Subcutaneous abdominal adipose tissue (tissue), 5 donors: ENCODE measurements around the gene P2RY8.
A peak's percentile ranks its signal among the peaks of the same experiment; 100 is the strongest.
"Not testable (repeated sequence)": the region's sequence is repeated elsewhere in the genome, so short reads cannot be mapped to it uniquely, and the experiment has no call there.

Experiments
- H3K27ac ChIP-seq: one replicate; pipeline ENCODE4 v1.7.0; 2013; ENCODE audit warnings: low read depth, mild to moderate bottlenecking, inconsistent platforms, low read length, moderate library complexity
- H3K27me3 ChIP-seq, 5 donors: one replicate each; pipeline ENCODE4 v1.7.0; 2013; ENCODE audit warnings: low read length in 5 of 5, inconsistent platforms in 1 of 5; ENCODE audit not compliant: control insufficient read depth in 5 of 5, insufficient read depth in 4 of 5
- H3K36me3 ChIP-seq, 5 donors: one replicate each; pipeline ENCODE4 v1.7.0; 2013; ENCODE audit warnings: low read length in 5 of 5; ENCODE audit not compliant: control insufficient read depth in 5 of 5, insufficient read depth in 5 of 5
- H3K4me1 ChIP-seq, 5 donors: one replicate each; pipeline ENCODE4 v1.7.0; 2013; ENCODE audit warnings: low read length in 5 of 5, mild to moderate bottlenecking in 3 of 5, moderate library complexity in 1 of 5; ENCODE audit not compliant: control insufficient read depth in 5 of 5, insufficient read depth in 5 of 5
- H3K4me3 ChIP-seq, 5 donors: one replicate each; pipeline ENCODE4 v1.7.0; 2013; ENCODE audit warnings: low read length in 5 of 5, low read depth in 1 of 5
- H3K9ac ChIP-seq, 5 donors: one replicate each; pipeline ENCODE4 v1.7.0; 2013; ENCODE audit warnings: low read length in 5 of 5, mild to moderate bottlenecking in 4 of 5, moderate library complexity in 3 of 5
- H3K9me3 ChIP-seq, 5 donors: one replicate each; pipeline ENCODE4 v1.7.0; 2013; ENCODE audit warnings: low read length in 5 of 5; ENCODE audit not compliant: control insufficient read depth in 5 of 5
- donor health status: healthy.
- donor health status: healthy.
- donor health status: healthy.
- donor health status: healthy.
- donor health status: healthy.

The P2RY8 gene

GRCh38 chrX:1502853-1503252 lies 34.1 kb downstream of the P2RY8 start:
- H3K27ac ChIP-seq = no peak overlapping the region
- H3K27me3 ChIP-seq = no peaks in the 10 kb centered on the region
- H3K4me3 ChIP-seq = no peak overlapping the region
- peaks cover 0 to 15% (median 0%) of the 10 kb centered on the region in 5 donors for H3K4me1 ChIP-seq
- peaks cover 0 to 2% (median 0%) of the 10 kb centered on the region in 5 donors for H3K9me3 ChIP-seq
- no peak overlapping the region for H3K9ac ChIP-seq
- H3K36me3 ChIP-seq = no peaks in the 10 kb centered on the region

DNA sequence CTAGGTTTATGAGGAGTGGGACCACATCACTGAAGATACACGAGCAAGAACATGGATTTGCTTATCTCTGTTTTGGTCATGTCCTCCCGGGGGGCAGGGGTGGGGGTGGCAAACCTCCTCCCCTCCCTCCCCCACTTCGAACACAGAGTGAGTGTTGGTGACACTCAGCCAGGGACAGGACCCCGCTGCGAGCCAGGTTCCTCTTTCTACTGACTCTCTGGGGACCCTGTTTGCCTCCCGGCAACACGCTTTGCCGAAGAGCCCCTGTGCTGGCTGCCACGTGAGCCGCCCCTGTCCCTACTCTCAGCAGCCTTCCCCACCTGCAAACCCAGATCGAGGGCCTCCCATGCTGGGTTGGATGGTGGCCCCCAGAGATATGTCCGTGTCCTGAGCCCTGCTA lies 34.7 kb downstream of the P2RY8 start:
- peaks cover 0 to 15% (median 0%) of the 10 kb centered on the region in 5 donors for H3K4me1 ChIP-seq

GRCh38 chrX:1500701-1501624 lies 36.0 kb downstream of the P2RY8 start:
- H3K4me1 ChIP-seq = peaks cover 0 to 15% (median 0%) of the 10 kb centered on the region in 5 donors
- no peaks in the 10 kb centered on the region for H3K9me3 ChIP-seq
- peak overlapping the region; percentile 57 for H3K27ac ChIP-seq
- peak overlapping the region in 4 of 5 donors; percentile 26 to 55 (median 42) for H3K4me3 ChIP-seq
- H3K27me3 ChIP-seq = no peaks in the 10 kb centered on the region
- peak overlapping the region in 1 of 5 donors; percentile 2 for H3K9ac ChIP-seq
- no peaks in the 10 kb centered on the region for H3K36me3 ChIP-seq

More for the DNA sequence above, 34.7 kb downstream of the P2RY8 start:
- no peaks in the 10 kb centered on the region for H3K27me3 ChIP-seq
- H3K9ac ChIP-seq = no peak overlapping the region
- H3K9me3 ChIP-seq = peaks cover 0 to 2% (median 0%) of the 10 kb centered on the region in 5 donors
- no peak overlapping the region for H3K27ac ChIP-seq
- H3K36me3 ChIP-seq = no peaks in the 10 kb centered on the region
- no peak overlapping the region for H3K4me3 ChIP-seq

GRCh38 chrX:1496076-1496475 lies 40.9 kb downstream of the P2RY8 start:
- Histone ChIP-seq H3K27ac (no peak overlapping the region), H3K9ac (no peak overlapping the region), H3K4me3 (no peak overlapping the region)

DNA sequence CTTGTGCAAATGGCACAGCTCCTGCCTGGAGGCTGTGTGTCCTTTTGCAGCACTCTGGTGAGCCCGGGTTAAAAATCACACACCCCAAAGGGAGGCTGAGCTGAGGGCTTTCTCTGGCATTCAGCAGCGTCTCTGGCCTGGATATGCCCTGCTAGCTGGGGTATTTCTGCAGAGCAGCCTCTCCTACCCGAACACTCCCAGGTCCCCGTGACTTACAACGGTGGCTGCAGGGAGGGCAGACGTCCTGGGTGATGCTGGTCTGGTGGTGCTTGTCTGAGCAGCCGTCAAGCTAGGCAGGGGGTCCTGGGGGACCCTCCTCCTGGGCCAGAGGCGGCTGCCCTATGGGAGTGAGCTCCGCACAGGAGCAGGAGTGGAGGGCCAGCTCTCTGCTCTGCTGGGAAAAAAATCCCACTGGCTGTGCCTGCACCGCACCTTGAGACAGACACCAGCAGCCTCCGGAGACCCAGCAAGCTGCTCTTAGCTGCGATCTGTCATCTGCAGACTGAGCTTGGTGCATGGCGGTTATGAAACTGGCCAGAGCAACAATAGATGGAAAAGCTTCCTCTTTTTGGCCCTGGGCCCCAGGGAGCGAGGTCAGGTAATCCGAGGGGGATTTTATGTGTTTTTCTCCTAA lies 43.0 kb downstream of the P2RY8 start:
- no peaks in the 10 kb centered on the region for H3K36me3 ChIP-seq
- no peak overlapping the region for H3K27ac ChIP-seq
- H3K9ac ChIP-seq = peak overlapping the region in 1 of 5 donors; percentile 8
- H3K4me3 ChIP-seq = peak overlapping the region in 2 of 5 donors; percentile 36 to 44
- H3K9me3 ChIP-seq = peaks cover 0 to 4% (median 0%) of the 10 kb centered on the region in 5 donors
- H3K27me3 ChIP-seq = no peaks in the 10 kb centered on the region
- peaks cover 0 to 13% (median 7%) of the 10 kb centered on the region in 5 donors for H3K4me1 ChIP-seq

More at GRCh38 chrX:1496076-1496475, 40.9 kb downstream of the P2RY8 start:
- Histone ChIP-seq H3K36me3 (no peaks in the 10 kb centered on the region), H3K27me3 (no peaks in the 10 kb centered on the region), H3K4me1 (peaks cover 0 to 18% (median 7%) of the 10 kb centered on the region in 5 donors), H3K9me3 (peaks cover 0 to 4% (median 0%) of the 10 kb centered on the region in 5 donors)

- peak overlapping the region in 1 of 5 donors; percentile 36 for H3K4me3 ChIP-seq
- no peak overlapping the region for H3K27ac ChIP-seq
- H3K36me3 ChIP-seq = no peaks in the 10 kb centered on the region
- peaks cover 0 to 13% (median 7%) of the 10 kb centered on the region in 5 donors for H3K4me1 ChIP-seq
- peaks cover 0 to 4% (median 0%) of the 10 kb centered on the region in 5 donors for H3K9me3 ChIP-seq
- no peak overlapping the region for H3K9ac ChIP-seq
- peaks cover 0 to under 1% (median 0%) of the 10 kb centered on the region in 5 donors for H3K27me3 ChIP-seq
Observed at GRCh38 chrX:1493412-1493811, 43.6 kb downstream of the P2RY8 start.

DNA sequence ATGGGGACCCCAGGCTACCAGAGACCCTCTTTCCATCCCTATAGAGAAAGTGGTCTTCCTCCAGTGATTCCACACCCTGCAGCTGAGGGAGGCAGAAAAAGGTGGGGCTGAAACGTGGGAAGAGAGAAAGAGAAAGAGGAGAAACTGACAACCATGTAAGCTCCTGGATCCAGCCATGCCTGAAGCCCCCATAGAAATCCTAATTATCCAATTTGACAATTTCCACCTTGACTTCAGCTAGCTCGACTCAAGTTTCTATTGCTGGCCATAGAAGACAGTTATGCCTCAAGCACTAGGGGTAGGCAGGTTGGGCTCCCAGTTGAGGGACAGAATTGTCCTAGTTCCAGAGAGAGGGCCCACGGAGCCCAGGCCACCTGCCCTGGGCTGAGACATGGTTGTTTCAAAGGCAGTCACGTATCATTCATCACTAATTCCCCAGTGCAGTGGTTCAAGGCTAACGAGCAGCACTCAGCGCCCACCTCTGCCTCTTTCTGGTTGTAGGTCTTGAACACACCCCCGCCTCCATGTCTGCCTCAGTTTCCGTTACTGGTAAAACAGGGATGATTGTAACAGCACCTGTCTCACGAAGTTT lies 44.5 kb downstream of the P2RY8 start:
- Histone ChIP-seq H3K9ac (no peak overlapping the region), H3K9me3 (peaks cover 0 to 4% (median 0%) of the 10 kb centered on the region in 5 donors), H3K4me3 (no peak overlapping the region), H3K4me1 (peaks cover 0 to 20% (median 8%) of the 10 kb centered on the region in 5 donors), H3K36me3 (no peaks in the 10 kb centered on the region), H3K27ac (no peak overlapping the region), H3K27me3 (peaks cover 0 to 5% (median 0%) of the 10 kb centered on the region in 5 donors)

DNA sequence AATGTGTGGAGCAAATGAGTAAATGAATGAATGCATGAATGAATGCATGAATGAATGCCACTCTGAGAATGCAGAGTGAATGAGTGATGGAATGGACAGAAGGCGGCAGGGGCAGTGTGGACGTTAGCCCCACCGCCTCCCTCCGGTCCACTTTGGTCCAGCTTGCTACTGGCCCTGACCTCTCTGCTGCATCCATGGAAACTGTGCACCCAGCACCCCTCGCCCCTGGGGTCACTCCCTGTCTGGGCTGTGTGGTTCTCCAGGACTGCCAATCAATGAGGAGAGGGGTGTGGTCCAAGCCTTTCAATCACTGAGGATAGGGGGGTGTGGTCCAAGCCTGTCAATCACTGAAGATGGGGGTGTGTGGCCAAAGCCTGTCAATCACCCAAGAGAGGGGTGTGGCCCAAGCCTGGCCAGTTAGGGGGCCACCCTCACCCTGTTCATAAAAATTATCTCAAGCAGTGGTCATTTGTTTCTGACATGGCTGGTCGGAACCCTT lies 45.1 kb downstream of the P2RY8 start:
- H3K9ac ChIP-seq = no peak overlapping the region
- no peak overlapping the region for H3K27ac ChIP-seq
- H3K4me1 ChIP-seq = peaks cover 0 to 26% (median 14%) of the 10 kb centered on the region in 5 donors

GRCh38 chrX:1491248-1491647 lies 45.7 kb downstream of the P2RY8 start:
- H3K36me3 ChIP-seq, H3K27me3 ChIP-seq, H3K9me3 ChIP-seq, H3K4me3 ChIP-seq, H3K9ac ChIP-seq, H3K27ac ChIP-seq: not testable (repeated sequence)
- H3K4me1 ChIP-seq = peaks cover 0 to 32% (median 19%) of the 10 kb centered on the region in 5 donors

More for the DNA sequence above, 45.1 kb downstream of the P2RY8 start:
- H3K27me3 ChIP-seq = peaks cover 0 to 8% (median 0%) of the 10 kb centered on the region in 5 donors
- no peak overlapping the region for H3K4me3 ChIP-seq
- H3K36me3 ChIP-seq = no peaks in the 10 kb centered on the region
- peaks cover 0 to 4% (median 0%) of the 10 kb centered on the region in 5 donors for H3K9me3 ChIP-seq
